BJ (cell line): Measurements from ENCODE around the gene REG3A. TPM values are rescaled to one million over a fixed set of nuclear protein-coding genes. Genes with fewer than 3 reads are reported as not detected.

Experiments
- CTCF ChIA-PET: fragments of 350-600 bp; formaldehyde crosslinking; extraction: SDS; loops from one replicate; lab custom pipeline; 2021; ENCODE audit warnings: antibody characterized with exemption, inconsistent platforms; lab: Yijun Ruan, JAX
- POLR2A ChIA-PET: fragments of 300-600 bp; sonication (Branson Sonifier 250); formaldehyde crosslinking; extraction: SDS; loops from one replicate; lab custom pipeline; 2021; ENCODE audit warnings: antibody characterized with exemption; lab: Charles Lee
- DNase-seq: peaks from one replicate; pipeline ENCODE4 v3.0.0-alpha.2; 2011; ENCODE audit warnings: low read depth
- H3K27me3 ChIP-seq: 2 replicates; pipeline ENCODE4 v1.6.0; 2011; ENCODE audit warnings: low read length; ENCODE audit not compliant: control insufficient read depth, insufficient read depth
- H3K36me3 ChIP-seq: 2 replicates; pipeline ENCODE4 v1.5.1; 2011; ENCODE audit warnings: low read length; ENCODE audit not compliant: control insufficient read depth, insufficient read depth
- H3K4me3 ChIP-seq: 2 replicates; pipeline ENCODE4 v1.5.1; 2011; ENCODE audit warnings: low read depth, mild to moderate bottlenecking, control low read depth, low read length
- CTCF ChIP-seq: IDR thresholded peaks from 2 replicates; pipeline ENCODE4 v1.5.1; 2011; ENCODE audit warnings: low read depth, mild to moderate bottlenecking, control low read depth, inconsistent platforms, low read length, moderate library complexity; ENCODE audit not compliant: insufficient read depth
- polyA minus RNA-seq: library from RNA; depleted of rRNA, polyadenylated mRNA; stranded (reverse); fragments of >200 nt; gene quantifications from 2 replicates; pipeline ENCODE4 v1.2.3, GENCODE V29; 2011; rRNA and poly(A)+ RNA removed
- polyA plus RNA-seq: library from polyadenylated mRNA; depleted of rRNA; stranded (reverse); fragments of >200 nt; gene quantifications from 2 replicates; pipeline ENCODE4 v1.2.3, GENCODE V29; 2011; rRNA removed

Gene REG3A
- not detected in 2 replicates for polyA plus RNA-seq
- not detected in 2 replicates for polyA minus RNA-seq

GRCh38 chr2:79159653-79160052 is at the start of gene REG3A:
REG3A (minus strand) TSS chr2:79159753; CDS start chr2:79159405, 348 bp downstream.
- ChIA-PET POLR2A (no interaction called here), CTCF (no interaction called here)
- Histone ChIP-seq H3K4me3 (no peak within 1 kb of the TSS), H3K36me3 (no peaks in the 10 kb centered on the region), H3K27me3 (no peaks in the 10 kb centered on the region)
- no peak for TF ChIP-seq CTCF
- no peak for DNase-seq

- Histone ChIP-seq H3K27me3 (no peaks in the 10 kb centered on the region), H3K4me3 (no peak overlapping the region), H3K36me3 (no peaks in the 10 kb centered on the region)
- no peak for DNase-seq
- CTCF ChIA-PET, result no interaction called here
- no peak for TF ChIP-seq CTCF
- POLR2A ChIA-PET, result no interaction called here
Observed at GRCh38 chr2:79200762-79201161, 41.2 kb upstream of the REG3A start.

- no peaks in the 10 kb centered on the region for H3K27me3 ChIP-seq
- no peak for DNase-seq
- no peak overlapping the region for H3K4me3 ChIP-seq
- ChIA-PET POLR2A (no interaction called here), CTCF (interaction anchor here (0.6 kb wide), 1 partner anchor 28 kb away, joined by 3 read pairs; no protein-coding TSS in a partner anchor)
- H3K36me3 ChIP-seq, result no peaks in the 10 kb centered on the region
- TF ChIP-seq CTCF, result no peak
Observed at GRCh38 chr2:79191816-79192215, 32.3 kb upstream of the REG3A start.

GRCh38 chr2:79191081-79191480 is 31.5 kb upstream of the REG3A start:
- Histone ChIP-seq H3K36me3 (no peaks in the 10 kb centered on the region), H3K4me3 (no peak overlapping the region), H3K27me3 (no peaks in the 10 kb centered on the region)
- DNase-seq, result no peak
- CTCF ChIA-PET, result no interaction called here
- POLR2A ChIA-PET, result no interaction called here
- TF ChIP-seq CTCF, result no peak

- no peaks in the 10 kb centered on the region for H3K36me3 ChIP-seq
- CTCF ChIA-PET, result no interaction called here
- TF ChIP-seq CTCF, result no peak
- DNase-seq, result no peak
- H3K4me3 ChIP-seq, result no peak overlapping the region
- POLR2A ChIA-PET, result no interaction called here
- H3K27me3 ChIP-seq, result no peaks in the 10 kb centered on the region
Observed at GRCh38 chr2:79189465-79189864, 29.9 kb upstream of the REG3A start.
